Measurements from ENCODE around the gene OXNAD1. TPM values are rescaled to one million over a fixed set of nuclear protein-coding genes. Genes with fewer than 3 reads are reported as not detected.
A peak's percentile ranks its signal among the peaks of the same experiment; 100 is the strongest.
"Not testable (repeated sequence)": the region's sequence is repeated elsewhere in the genome, so short reads cannot be mapped to it uniquely, and the experiment has no call there.

The OXNAD1 gene
- total RNA-seq, 2 donors from 2014 or later, result 13.5 to 18.8 TPM

GRCh38 chr3:16309558-16309957, 44.5 kb downstream of the OXNAD1 start:
- no peak for DNase-seq
- no peak for TF ChIP-seq CTCF (IDR thresholded peaks at IDR 0.05)
- no peak for TF ChIP-seq POLR2A (IDR thresholded peaks at IDR 0.05)
- ATAC-seq, result no peak

GRCh38 chr3:16310486-16310885, 45.5 kb downstream of the OXNAD1 start:
- DNase-seq; H3K9me3 ChIP-seq; H3K4me3 ChIP-seq; H3K4me1 ChIP-seq; H3K27ac ChIP-seq; ATAC-seq; H3K36me3 ChIP-seq (replicated peaks in 1 of 2; ENCODE audit: insufficient read depth in 1 of 2, low read depth in 2 of 2); H3K27me3 ChIP-seq; intact Hi-C loops (cut with DNase I): not testable (repeated sequence)
- 95 to 96% methylated on average over 7 of the region's 7 CpGs for WGBS, 2 donors

More at GRCh38 chr3:16309558-16309957, 44.5 kb downstream of the OXNAD1 start:
- H3K27me3 ChIP-seq, result no peaks in the 10 kb centered on the region
- H3K9me3 ChIP-seq, result no peaks in the 10 kb centered on the region
- intact Hi-C loops (cut with DNase I), result no loop called here
- H3K36me3 ChIP-seq (replicated peaks in 1 of 2; ENCODE audit: insufficient read depth in 1 of 2, low read depth in 2 of 2), result peaks cover 0 to 1% of the 10 kb centered on the region in 2 donors
- H3K4me3 ChIP-seq, result no peak overlapping the region
- no peak overlapping the region for H3K27ac ChIP-seq
- WGBS, 2 donors, result 39 to 85% methylated on average over 2 of the region's 2 CpGs
- no peaks in the 10 kb centered on the region for H3K4me1 ChIP-seq

- WGBS, 2 donors, result 69 to 87% methylated on average over 6 of the region's 6 CpGs
- TF ChIP-seq CTCF (IDR thresholded peaks at IDR 0.05) (no peak), POLR2A (IDR thresholded peaks at IDR 0.05) (no peak)
- intact Hi-C loops (cut with DNase I), result no loop called here
- no peaks in the 10 kb centered on the region for H3K4me1 ChIP-seq
- DNase-seq, result peak in 1 of 4 donors; percentile 10
- H3K27ac ChIP-seq, result no peak overlapping the region
- H3K4me3 ChIP-seq, result no peak overlapping the region
- no peak for ATAC-seq
- H3K9me3 ChIP-seq, result no peaks in the 10 kb centered on the region
- H3K27me3 ChIP-seq, result no peaks in the 10 kb centered on the region
- peaks cover 0 to 1% of the 10 kb centered on the region in 2 donors for H3K36me3 ChIP-seq (replicated peaks in 1 of 2; ENCODE audit: insufficient read depth in 1 of 2, low read depth in 2 of 2)
Measured at GRCh38 chr3:16311960-16312451, 47.0 kb downstream of the OXNAD1 start.

DNA sequence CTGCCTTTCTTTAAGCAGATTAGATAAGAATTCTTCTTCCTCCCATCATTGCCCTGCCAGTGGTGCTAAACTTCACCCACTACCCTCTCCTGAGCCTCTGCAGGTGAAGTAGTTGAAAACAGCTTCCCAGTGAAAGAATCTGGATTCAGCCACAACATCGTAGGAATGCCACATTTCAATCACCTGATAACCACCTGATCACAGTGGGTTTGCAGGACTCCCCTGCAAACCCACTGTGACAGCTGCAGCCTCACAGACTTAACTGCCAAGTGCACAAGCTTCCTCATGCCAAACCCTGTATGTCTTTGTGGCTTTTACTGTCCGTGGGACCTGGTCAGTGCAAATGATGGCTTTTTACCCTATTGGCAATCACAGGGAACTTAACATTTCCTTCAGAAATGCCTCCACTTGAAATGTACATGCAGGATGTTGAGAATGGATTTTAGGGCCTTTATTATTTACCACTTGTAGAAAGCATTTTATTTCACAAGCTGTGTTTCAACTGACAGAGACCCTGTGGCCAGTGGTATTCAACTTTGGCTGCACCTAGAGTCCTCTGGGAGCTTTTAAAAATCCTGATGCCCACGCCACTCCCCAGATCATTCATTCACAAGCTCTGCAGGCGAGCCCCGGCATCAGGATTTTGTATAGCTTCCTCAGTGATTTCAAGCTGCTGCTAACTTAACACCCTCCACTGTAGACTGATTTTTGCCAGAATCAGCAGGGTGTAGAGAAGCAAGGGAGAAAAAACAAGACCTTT, 49.1 kb downstream of the OXNAD1 start:
- TF ChIP-seq POLR2A (IDR thresholded peaks at IDR 0.05) (no peak), CTCF (IDR thresholded peaks at IDR 0.05) (no peak)
- Histone ChIP-seq H3K9me3 (no peaks in the 10 kb centered on the region), H3K4me1 (no peaks in the 10 kb centered on the region), H3K36me3 (replicated peaks in 1 of 2; ENCODE audit: insufficient read depth in 1 of 2, low read depth in 2 of 2) (peaks cover 0 to 1% of the 10 kb centered on the region in 2 donors), H3K27me3 (no peaks in the 10 kb centered on the region), H3K27ac (no peak overlapping the region), H3K4me3 (no peak overlapping the region)
- intact Hi-C loops (cut with DNase I), result no loop called here
- DNase-seq (no peak), ATAC-seq (no peak)
- 86 to 89% methylated on average over 5 of the region's 5 CpGs for WGBS, 2 donors

- intact Hi-C loops (cut with DNase I), result no loop called here
- TF ChIP-seq CTCF (IDR thresholded peaks at IDR 0.05) (no peak), POLR2A (IDR thresholded peaks at IDR 0.05) (no peak)
- H3K4me3 ChIP-seq, result no peak overlapping the region
- H3K4me1 ChIP-seq, result no peaks in the 10 kb centered on the region
- no peak overlapping the region for H3K27ac ChIP-seq
- DNase-seq, result no peak
- WGBS, 2 donors, result 80 to 81% methylated on average over 7 of the region's 7 CpGs
- no peak for ATAC-seq
- H3K27me3 ChIP-seq, result no peaks in the 10 kb centered on the region
- H3K36me3 ChIP-seq (replicated peaks in 1 of 2; ENCODE audit: insufficient read depth in 1 of 2, low read depth in 2 of 2), result peaks cover 0 to 1% of the 10 kb centered on the region in 2 donors
- no peaks in the 10 kb centered on the region for H3K9me3 ChIP-seq
Measured at GRCh38 chr3:16315623-16316022, 50.6 kb downstream of the OXNAD1 start.

Data from body of pancreas (tissue), 4 donors.